ENCODE measurements around the gene ZNF195.
"Not testable (repeated sequence)": the region's sequence is repeated elsewhere in the genome, so short reads cannot be mapped to it uniquely, and the experiment has no call there.

GRCh38 chr11:3408058-3408605 is 29.2 kb upstream of the ZNF195 start:
- not testable (repeated sequence) for TF ChIP-seq TAF1 (IDR thresholded peaks at IDR 0.05; ENCODE audit: low read depth); FOXM1 (IDR thresholded peaks at IDR 0.05; ENCODE audit: borderline replicate concordance, low read depth); EP300 (IDR thresholded peaks at IDR 0.05; ENCODE audit: borderline replicate concordance); CEBPB (IDR thresholded peaks at IDR 0.05); MAX (IDR thresholded peaks at IDR 0.05); EGR1 (IDR thresholded peaks at IDR 0.05); REST (IDR thresholded peaks at IDR 0.05; ENCODE audit: low read depth)

Data from Ishikawa (cell line).